HFF-Myc (cell line): Measurements from ENCODE around the gene GRAP2.

Experiments
- DNase-seq: peaks from one replicate; pipeline ENCODE4 v3.0.0-alpha.2; 2011; ENCODE audit warnings: low read depth; ENCODE audit errors: extremely low read depth
- H3K4me3 ChIP-seq: replicated peaks from 2 replicates; pipeline ENCODE4 v1.5.1; 2011; ENCODE audit warnings: low read depth, mild to moderate bottlenecking, control low read depth, low read length
- TF ChIP-seq, protein P1 (sequence below): IDR thresholded peaks from 2 replicates; pipeline ENCODE4 v1.5.1; 2012; ENCODE audit warnings: mild to moderate bottlenecking, low read depth, low read length, control low read depth; ENCODE audit errors: missing control alignments

GRAP2 gene

GRCh38 chr22:40007853-40008710, 107.2 kb downstream of the GRAP2 start:
- no peak for DNase-seq
- no peak overlapping the region for H3K4me3 ChIP-seq

GRCh38 chr22:40008726-40009291, 107.9 kb downstream of the GRAP2 start:
- TF ChIP-seq, protein P1, sequence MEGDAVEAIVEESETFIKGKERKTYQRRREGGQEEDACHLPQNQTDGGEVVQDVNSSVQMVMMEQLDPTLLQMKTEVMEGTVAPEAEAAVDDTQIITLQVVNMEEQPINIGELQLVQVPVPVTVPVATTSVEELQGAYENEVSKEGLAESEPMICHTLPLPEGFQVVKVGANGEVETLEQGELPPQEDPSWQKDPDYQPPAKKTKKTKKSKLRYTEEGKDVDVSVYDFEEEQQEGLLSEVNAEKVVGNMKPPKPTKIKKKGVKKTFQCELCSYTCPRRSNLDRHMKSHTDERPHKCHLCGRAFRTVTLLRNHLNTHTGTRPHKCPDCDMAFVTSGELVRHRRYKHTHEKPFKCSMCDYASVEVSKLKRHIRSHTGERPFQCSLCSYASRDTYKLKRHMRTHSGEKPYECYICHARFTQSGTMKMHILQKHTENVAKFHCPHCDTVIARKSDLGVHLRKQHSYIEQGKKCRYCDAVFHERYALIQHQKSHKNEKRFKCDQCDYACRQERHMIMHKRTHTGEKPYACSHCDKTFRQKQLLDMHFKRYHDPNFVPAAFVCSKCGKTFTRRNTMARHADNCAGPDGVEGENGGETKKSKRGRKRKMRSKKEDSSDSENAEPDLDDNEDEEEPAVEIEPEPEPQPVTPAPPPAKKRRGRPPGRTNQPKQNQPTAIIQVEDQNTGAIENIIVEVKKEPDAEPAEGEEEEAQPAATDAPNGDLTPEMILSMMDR = no peak
- DNase-seq = no peak
- H3K4me3 ChIP-seq = no peak overlapping the region

More at GRCh38 chr22:40007853-40008710, 107.2 kb downstream of the GRAP2 start:
- TF ChIP-seq, protein P1 = no peak

DNA sequence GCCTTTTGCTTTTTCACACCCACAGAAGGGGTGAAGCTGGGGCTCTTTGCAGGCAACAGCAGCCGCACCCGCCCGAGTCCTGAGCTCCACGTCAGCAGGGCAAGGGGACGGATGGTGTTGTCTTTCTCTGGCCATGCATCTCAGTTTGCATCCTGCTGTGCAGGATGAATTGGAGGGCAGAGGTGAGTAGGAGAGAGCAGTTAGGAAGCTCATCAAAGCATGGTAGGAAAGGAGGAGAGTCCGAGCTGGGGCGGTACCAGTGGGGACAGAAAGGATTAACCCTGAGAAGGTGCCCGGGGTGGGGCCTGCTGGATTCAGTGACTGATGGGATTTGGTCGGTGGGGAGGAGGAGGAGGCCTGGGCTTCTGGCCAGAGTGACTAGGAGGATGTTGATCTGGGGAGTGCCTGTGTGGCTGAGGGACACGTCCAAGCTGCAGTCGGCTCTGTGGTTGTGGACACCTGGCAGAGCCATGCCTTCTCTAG, 108.4 kb downstream of the GRAP2 start:
- TF ChIP-seq, protein P1 = no peak
- DNase-seq = no peak
- H3K4me3 ChIP-seq = no peak overlapping the region

GRCh38 chr22:40009951-40010671, 109.2 kb downstream of the GRAP2 start:
- TF ChIP-seq, protein P1 = no peak
- DNase-seq = no peak
- H3K4me3 ChIP-seq = no peak overlapping the region

DNA sequence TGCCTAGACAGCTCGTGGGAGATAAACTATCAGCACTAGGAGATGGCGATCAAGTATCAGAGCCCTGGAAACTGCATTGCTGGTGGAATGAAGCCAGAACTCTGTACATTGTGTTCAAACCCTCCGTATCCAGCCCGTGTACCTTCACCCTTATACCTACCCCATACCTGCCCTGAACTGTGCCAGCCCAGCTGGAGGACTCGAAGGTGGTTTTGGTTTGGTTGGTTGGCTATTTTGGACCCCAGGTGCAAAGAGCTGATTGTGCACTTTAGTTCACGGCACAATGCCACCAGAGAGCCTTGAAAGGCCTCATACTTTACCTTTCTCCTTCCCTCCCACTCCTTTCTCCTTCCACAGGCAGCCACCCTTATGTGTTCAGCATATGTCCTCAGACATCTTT, 109.9 kb downstream of the GRAP2 start:
- no peak overlapping the region for H3K4me3 ChIP-seq
- no peak for DNase-seq
- TF ChIP-seq, protein P1 = no peak

GRCh38 chr22:40014667-40015248, 113.9 kb downstream of the GRAP2 start:
- no peak for DNase-seq
- TF ChIP-seq, protein P1 = no peak
- no peak overlapping the region for H3K4me3 ChIP-seq
